Medulla oblongata (tissue), 1 donor: ENCODE results near the gene SLC1A7.

ENCODE experiments used
- DNase-seq: peaks from one replicate; pipeline ENCODE4 v3.0.0-alpha.2; 2015; ENCODE audit errors: extremely low spot score

Gene SLC1A7

DNA sequence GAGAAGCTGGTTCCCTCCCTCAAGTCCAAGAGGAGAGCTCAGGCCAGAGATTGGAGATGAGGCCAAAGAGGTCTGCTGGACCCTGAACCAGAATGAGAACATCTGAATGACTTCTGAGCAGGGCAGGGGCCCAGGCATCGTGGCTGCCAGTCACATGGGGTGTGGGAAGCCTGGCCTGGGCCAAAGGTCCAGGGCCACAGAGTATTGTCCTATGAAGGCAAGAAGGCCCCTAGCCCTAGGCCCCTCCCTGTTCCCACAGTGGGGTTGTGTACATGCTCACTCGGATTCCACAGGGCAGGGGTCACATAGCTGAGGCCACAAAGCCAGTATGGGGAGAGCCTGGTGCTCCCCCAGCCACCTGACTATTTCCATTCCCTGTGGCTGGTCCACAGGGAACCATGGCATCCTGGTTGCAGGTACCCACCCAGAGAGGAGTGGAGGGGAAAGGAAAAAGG is 18.5 kb upstream of the SLC1A7 start:
- DNase-seq: no peak

DNA sequence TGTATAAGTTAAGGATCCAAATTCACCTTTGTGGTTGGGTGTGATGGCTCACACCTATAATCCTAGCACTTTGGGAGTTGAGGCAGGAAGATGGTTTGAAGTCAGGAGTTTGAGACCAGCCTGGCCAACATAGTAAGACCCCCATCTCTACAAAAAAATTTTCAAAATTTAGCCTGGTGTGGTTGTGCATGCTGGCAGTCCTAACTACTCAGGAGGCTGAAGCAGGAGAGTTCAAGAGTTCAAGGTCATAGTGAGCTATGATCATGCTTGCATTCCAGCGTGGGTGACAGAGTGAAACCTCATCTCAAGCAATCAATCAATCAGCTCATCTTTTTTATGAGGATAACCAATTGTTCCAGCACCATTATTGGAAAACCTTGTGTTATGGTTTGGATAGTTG is 16.5 kb upstream of the SLC1A7 start:
- DNase-seq: no peak

DNA sequence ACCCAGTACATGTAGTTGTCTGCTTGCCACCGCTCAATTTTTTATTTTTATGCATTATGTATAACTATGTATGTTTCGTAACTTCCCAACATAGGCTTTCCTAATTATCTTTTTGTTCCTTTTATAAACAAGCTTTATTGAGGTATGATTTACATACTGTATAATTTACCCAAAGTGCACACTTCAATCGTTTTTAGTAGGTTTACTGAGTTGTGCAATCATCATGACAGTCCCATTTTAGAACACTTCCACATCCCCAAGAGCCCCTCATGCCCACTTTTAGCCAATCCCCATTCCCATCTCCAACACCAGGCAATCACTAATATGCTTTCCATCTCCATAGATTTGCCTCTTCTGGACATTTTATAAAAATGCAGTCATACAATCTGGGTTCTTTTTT is 14.3 kb upstream of the SLC1A7 start:
- no peak for DNase-seq

DNA sequence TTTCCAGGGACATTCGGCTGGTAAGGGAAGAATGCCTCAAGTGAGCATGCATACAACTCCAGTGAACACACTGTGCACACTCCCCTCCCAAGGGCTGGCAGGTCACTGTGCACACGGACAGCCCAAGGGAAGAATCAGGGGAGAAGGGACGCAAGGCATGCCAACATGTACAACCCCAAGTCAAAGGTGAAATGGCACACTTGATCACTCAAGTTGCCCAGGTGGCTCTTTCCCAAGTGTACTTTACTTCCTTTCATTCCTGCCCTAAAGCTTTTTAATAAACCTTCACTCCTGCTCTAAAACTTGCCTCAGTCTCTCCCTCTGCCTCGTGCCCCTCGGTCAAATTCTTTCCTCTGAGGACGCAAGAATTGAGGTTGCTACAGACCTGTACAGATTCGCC is 13.5 kb upstream of the SLC1A7 start:
- no peak for DNase-seq

DNA sequence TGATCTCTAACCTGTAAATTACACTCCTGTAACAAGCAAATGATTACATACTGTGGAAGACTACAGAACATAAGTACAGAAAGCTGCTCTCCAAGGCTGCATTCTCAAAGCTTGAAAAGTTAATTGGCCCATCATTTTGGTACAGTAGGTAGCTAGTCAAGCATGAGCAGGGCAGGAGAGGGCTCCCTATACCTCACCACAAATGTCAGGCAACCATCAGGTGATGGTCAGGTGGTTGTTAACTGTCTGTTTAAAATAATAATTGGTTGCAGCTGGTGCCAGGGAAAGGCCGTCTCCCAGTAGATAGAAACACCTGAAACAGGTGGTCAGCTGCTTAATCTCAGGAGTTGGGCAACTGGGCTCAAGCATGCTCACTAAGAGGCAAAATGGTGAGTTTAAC is 13.1 kb upstream of the SLC1A7 start:
- no peak for DNase-seq

DNA sequence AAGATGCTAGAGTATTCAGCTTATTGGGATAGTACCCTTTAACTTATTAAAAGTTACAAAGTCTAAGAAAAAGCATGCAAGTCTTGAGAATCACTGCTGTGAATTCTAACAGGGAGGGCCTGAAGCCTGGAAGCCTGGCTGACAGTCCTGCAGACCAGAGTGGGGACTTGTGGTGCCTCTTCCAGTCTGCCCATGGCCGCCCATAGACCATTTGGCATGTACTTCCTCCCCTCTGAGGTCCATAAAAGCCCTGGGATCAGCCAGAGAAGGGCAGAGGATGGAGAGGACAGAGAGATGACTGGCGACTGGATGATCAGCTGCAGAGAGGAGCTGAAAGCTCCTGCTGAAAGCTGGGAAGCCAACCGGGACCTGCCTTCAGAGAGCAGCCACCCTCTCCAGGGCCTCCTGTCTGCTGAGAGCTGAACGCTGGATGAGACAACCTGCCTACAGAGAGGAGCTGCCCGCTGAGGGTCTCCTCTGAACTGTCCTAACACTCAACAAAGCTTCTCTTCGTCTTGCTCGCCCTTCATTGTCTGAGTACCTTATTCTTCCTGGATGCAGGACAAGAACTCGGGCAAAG is 12.5 kb upstream of the SLC1A7 start:
- no peak for DNase-seq

DNA sequence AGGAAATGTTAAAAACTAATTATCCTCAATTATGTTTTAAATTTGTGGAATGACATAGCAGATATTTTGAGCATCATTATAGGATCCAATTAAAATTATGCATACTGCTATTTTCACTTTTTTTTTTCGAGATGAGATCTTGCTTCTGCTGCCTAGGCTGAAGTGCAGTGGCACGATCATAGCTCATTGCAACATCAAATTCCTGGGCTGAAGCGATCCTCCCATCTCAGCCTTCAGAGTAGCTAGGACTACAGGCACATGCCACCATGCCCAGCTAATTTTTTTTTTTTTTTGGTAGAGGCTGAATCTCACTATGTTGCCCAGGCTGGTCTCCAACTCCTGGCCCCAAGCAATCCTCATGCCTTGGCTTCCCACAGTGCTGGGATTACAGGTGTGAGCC is 11.3 kb upstream of the SLC1A7 start:
- DNase-seq: no peak

DNA sequence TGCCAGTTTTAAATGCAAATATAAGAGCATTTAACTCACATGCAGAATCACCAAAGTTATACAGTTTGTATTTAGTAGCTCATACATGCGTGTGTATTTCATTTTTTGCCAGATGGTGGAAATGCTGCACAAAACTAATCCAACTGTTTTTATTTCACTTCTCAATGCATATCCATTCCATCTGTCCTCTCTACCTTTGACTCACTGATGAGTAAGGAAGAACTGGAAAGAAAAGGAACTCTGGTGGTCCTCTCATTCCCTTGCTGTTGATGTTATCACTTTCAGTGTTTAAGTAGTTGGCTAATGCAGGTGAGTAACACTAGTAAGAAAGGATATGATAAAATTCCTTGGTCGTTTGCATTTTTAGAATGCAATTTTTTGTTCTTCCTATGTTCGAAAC is 5.7 kb upstream of the SLC1A7 start:
- DNase-seq: no peak

DNA sequence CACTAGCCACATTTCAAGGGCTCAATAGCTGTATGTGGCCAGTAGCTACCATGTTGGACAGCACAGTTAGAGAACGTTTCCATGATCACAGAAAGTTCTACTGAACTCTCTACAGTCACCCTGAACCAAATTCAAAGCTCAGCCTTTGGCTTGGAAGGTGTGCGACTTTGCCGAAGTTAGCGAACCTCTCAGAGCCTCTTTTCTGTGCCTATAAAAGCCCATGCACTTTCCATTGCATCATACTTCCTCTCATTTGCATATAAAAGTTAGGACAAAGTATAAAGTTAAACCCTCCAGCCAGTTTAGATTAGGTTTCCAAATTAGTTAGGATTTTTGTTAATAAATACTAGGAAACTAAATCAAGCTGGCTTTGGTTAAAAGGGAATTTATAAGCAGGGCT is 4.7 kb upstream of the SLC1A7 start:
- no peak for DNase-seq

DNA sequence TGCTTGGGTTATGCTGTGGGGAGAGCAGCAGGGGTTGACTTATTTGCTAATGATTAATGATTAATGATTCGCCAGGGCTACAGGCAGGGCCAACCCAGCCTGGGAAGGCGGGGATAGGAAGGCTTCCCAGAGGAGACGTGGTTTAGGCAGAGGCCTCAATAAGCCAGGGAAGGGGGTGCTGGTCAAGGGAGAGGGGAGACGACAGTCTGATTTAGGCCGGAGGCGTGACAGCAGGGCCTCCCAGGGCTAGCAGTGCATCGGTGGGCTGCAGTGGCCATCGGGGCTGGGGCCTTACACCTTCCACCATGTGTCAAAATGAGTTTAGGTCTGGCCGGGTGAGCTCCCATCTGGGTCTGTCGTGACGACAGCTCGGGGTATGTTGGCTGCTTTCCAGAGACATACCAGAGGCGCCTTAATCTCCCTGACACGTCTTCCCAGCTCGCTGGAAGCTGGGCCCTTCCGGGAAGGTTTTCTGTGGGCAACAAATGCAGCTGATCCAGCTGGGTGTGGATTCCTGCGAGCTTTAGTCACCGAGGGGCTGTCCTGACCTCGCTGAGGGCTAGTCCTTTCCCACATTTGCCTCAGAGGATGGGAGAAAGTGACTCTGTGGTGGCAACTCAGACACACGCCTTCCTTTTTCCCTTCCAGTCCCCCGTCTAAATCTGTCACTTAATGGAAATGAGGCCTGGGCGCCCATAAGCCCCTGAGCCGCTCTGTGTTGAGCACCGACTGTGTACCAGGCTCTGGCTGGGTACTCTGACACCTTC is 3.7 kb upstream of the SLC1A7 start:
- DNase-seq: no peak

DNA sequence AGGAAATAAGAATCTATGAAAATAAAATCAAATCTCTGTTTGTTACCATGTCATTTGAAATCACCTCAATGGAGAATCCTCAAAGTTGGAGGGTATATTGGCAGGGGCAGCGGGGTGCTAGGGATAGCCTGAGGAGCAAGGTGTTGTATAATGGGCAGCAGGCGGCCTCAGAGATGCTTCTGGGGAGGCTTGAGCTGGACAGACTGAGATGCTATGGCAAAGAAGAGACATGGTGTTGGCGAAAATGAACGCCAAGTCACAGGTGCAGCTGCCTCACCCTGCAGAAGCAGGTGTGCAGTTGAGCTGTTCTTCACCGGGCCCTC is 3.1 kb upstream of the SLC1A7 start:
- no peak for DNase-seq

DNA sequence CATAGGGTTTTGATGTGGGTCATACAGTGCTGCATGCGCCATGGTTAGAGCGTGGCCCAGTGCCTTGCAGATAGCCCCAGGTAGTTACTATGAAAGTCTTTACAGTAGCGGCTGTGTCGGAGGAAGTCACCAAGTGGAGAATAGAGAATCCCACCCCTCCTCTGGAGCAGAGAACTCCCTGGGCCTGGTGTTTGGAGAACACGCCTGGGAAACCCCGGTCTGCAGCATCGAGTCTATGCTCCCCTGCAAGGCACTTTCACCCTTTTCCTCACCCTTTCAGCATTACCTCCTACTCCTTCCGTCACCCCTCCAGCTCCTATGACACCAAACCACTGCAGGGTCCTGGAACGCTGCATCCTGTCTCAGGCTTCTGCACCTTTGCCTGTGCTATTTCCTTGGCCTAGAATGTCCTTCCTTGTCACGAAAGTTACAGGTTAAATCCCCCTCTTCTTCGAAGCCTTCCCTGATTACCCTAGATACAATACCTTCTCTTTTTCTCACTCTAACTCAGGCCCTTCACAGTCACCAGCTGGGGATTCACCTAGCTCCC is 2.7 kb upstream of the SLC1A7 start:
- no peak for DNase-seq

DNA sequence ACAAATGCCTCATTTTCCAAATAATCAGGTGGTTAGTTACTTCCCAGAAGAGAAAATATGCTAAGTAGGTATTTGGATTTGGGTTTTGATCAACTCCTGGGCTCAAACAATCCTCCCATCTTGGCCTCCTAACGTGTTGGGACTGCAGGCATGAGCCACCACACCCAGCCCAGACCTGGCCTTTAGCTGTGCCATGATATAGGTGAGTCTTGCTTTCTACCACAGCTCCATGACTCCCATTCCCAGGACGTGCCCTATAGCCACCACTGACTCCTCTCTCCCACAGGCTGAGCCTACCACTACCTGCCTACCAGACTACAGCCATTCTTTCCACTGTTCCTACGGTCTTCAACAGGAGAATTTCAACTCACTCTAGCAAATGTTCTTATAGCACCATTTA is 1.8 kb upstream of the SLC1A7 start:
- DNase-seq: no peak

DNA sequence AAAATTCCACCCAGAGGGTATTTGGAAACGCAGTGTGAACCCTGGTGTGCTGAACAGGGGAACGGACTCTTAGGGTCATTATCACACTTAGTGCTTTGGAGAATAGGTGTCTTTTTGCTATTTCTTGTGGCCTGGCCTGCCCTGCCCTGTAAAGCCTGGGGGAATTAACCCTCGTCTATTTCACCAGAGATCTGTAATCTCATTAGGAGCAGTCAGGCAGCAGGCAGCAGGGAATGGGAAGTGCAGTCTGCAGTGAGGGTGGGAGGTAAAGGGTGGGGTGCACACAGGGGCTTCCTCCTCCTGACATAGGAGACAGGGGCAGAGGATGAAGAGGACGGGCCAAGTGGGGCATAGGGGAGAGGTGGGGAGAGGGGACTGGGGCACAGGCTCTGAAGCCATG is 1.1 kb upstream of the SLC1A7 start:
- no peak for DNase-seq

DNA sequence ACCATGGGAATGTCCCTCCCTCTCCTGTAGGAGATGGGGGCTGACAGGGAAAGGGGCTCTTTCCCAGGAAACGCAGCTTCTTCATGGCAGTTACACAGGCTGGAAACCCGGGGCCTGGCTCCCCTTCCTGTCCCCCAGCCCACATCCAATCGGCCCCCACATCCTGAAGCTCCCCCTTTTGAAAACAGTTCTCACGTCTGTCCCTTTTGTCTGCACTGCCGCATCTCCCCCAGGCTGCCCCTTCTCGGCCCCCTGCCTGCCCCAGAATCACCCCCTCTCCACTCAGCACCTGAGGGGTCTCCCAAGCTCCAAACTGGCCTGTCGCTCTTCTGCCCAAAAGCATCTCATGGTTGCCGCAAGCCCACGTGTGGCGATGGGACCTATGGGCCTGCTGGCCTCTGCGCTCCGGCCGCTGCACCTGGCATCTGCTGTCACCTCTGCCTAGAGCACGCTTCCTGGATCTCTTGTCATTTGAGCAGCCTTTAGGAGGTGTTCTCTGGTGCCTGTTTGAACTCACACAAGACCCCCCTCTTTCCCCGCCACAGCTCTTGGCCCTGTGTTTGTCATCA is 867 bp downstream of the SLC1A7 start:
- no peak for DNase-seq

DNA sequence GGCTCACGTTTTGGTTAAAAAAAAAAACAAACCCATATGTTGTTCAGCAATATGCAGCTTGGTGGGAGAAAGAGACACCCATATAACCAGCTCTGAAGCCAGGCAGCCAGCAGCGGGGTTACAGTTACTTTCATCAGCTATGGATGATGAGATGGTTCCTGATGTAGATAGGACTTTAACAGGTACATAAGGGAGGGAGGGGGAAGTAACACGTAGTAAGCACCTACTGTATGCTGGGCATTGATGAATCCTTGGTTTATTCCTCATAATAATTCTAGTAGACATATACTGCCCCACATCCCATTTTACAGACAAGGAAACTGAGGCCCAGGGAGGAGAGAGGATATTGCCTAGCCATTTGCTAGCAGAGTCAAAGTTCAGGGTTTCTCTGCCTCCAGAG is 2.0 kb downstream of the SLC1A7 start:
- DNase-seq: no peak

DNA sequence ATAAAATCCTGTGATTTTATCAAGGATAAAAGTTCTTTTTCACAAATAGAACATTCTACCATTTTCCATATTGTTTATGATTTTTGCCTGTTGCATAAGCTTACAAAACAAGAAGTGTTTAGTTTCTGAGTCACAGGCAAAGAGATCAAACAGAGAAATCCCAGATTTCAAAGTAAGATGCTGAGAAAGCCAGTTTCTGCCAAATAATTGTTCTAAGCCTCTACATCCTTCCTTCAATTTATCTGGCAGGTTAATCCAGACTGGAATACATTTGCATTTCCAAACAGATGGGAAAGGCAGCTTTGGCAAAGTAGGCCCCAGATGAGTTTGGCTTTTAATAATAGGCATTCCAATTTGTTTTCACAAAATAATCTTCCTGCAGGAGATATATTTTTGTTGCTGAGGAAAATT is 2.5 kb downstream of the SLC1A7 start:
- DNase-seq: no peak

DNA sequence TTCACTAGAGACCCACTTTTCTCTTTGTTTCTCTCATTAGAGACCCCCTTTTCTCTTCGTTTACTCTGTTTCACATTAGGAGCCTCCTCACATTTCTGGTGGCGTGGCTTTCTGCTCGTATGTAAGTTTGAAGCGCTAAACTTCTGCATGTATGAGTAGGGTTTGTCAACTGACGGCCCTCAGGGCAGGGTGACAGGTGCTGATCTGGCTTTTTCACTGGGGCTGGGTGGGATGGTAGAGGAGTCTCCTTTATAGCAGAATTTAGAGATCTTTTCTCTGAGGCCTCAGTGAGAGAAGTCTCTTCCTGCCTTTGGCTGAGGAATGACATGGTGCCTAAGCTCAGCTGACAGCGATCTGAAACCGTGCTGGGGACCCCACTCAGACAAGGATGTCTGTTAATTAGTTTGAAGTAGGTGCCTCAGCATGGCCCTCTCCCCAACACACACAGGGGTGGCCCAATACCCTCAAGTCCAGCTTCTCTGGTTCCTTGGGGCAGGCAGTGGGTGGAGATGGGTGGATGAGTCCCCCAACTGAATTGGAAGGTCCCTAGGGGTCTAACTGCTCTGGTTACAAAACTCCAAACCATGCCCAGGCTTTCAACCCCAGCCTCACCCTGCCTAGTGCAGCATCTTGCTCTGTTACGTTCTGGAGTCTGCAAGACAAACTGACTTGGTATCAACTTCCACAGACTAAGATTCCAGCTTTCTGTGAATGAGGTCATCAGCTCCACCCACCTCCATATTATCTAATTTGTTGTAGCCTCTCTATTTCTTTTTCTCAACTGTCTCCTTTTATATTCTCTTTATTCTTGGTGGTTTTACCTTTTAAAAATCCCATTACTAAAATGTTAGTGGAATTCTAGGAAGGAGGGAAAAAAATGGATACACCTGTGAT is 3.2 kb downstream of the SLC1A7 start:
- no peak for DNase-seq

DNA sequence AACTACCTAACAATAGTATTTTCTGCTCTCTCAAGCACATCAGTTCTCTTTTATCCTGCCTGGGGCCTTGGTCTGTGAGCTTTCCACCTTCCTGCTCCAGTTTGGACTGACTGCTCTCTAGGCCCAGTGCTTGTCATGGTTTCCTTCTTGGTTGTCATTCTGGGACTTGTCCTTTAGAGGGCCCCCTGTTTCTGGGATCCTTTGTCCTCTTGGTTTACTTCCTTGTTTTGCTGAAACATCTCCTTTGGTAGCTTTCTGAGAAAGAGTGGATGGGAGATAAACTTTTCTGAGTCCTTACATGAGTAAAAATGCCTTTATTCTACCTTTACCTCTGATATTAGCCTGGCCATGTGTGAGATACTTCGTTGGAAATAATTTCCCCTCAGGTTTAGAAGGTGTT is 4.7 kb downstream of the SLC1A7 start:
- DNase-seq: no peak

DNA sequence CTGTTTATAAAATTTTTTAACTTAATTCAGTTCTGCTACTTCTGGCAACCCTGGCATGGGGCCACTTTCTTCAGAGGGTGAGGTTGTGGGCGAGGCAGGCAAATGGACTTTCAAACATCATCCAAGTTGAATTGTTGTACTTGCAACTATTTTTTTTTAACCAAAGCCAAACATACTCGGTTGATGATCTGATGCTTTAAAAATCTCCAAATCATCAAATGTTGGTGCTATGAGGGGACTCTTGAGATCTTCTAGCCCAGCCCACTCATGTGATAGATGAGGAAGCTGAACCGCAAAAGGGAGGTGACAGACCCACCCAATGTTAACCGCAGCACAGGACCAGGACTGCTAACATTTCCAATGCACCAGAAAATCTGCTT is 6.7 kb downstream of the SLC1A7 start:
- no peak for DNase-seq

DNA sequence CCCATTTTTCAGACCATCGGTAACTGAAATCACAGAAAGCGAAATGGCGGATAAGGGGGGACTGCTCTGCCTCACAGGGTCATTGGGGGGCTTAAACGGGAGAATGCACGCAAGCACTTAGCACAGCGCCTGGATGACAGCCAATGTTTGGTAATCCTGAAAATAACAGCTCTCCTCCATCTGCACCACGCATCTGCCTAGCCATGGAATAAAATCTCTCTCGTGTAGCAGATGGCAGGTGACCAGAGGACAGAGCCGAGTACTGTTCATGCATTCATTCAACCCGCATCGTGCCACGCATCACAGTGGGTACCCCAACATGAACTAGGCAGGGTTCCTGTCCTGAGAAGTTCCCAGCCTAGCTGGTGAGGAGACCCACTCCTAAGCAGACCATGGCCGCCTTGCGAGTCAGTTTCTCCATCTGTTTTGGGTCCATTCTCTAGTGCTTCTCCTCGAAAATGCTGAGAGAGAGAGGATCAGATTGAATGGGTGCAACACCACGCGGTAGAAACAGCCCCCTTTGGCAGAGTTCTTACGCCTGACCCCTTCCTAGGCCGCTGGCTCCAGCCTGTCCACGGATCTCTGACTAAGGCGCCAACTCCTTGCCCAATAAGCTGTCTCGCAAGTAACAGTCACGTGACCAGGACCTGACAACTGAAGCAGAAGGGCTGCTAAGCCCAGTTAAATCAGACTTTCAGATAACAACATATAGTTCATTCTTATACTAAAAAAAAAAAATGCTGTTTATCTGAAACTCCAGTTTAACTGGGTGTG is 7.3 kb downstream of the SLC1A7 start:
- no peak for DNase-seq
